ENCODE data around the gene MYOM1. TPM values are rescaled to one million over a fixed set of nuclear protein-coding genes. Genes with fewer than 3 reads are reported as not detected.

The MYOM1 gene
- total RNA-seq, 1 experiment from 2014 or later = 0.37 TPM

- no TSS peak for BruUV-seq (replicated peaks)
- H3K36me3 ChIP-seq (ENCODE audit: insufficient read depth, low read length, poor library complexity, severe bottlenecking) = no peaks in the 10 kb centered on the region
- H3K4me3 ChIP-seq (ENCODE audit: low read depth, low read length, poor library complexity, severe bottlenecking) = no peak overlapping the region
- no peaks in the 10 kb centered on the region for H3K27me3 ChIP-seq (replicated peaks; ENCODE audit: insufficient read depth, low read depth, low read length, poor library complexity)
- ChIA-PET CTCF (no interaction called here), POLR2A (ENCODE audit: low non-redundant PET) (no interaction called here)
- no peak for TF ChIP-seq CTCF (conservative IDR thresholded peaks at IDR 0.05; ENCODE audit: low read depth, low read length)
- TF ChIP-seq EZH2 (IDR thresholded peaks at IDR 0.05; ENCODE audit: borderline replicate concordance, low read depth, low read length, poor library complexity, severe bottlenecking) = no peak
- no peaks in the 10 kb centered on the region for H3K4me1 ChIP-seq (ENCODE audit: insufficient read depth, low read length, poor library complexity, severe bottlenecking)
- intact Hi-C loops (cut with micrococcal nuclease; ENCODE audit: unreplicated experiment) = no loop called here
- H3K27ac ChIP-seq (ENCODE audit: low read depth, low read length, poor library complexity, severe bottlenecking) = no peak overlapping the region
- H3K9me3 ChIP-seq (ENCODE audit: low read depth, low read length, poor library complexity, severe bottlenecking) = no peaks in the 10 kb centered on the region
- DNase-seq (ENCODE audit: low spot score) = no peak
Measured at GRCh38 chr18:3110034-3110752, 109.6 kb downstream of the MYOM1 start.

- H3K27ac ChIP-seq (ENCODE audit: low read depth, low read length, poor library complexity, severe bottlenecking) = no peak overlapping the region
- BruUV-seq (replicated peaks) = no TSS peak
- peaks cover 22% of the 10 kb centered on the region for H3K4me1 ChIP-seq (ENCODE audit: insufficient read depth, low read length, poor library complexity, severe bottlenecking)
- no peaks in the 10 kb centered on the region for H3K9me3 ChIP-seq (ENCODE audit: low read depth, low read length, poor library complexity, severe bottlenecking)
- intact Hi-C loops (cut with micrococcal nuclease; ENCODE audit: unreplicated experiment) = no loop called here
- ChIA-PET CTCF (no interaction called here), POLR2A (ENCODE audit: low non-redundant PET) (no interaction called here)
- no peaks in the 10 kb centered on the region for H3K36me3 ChIP-seq (ENCODE audit: insufficient read depth, low read length, poor library complexity, severe bottlenecking)
- no peak for DNase-seq (ENCODE audit: low spot score)
- TF ChIP-seq CTCF (conservative IDR thresholded peaks at IDR 0.05; ENCODE audit: low read depth, low read length) = no peak
- TF ChIP-seq EZH2 (IDR thresholded peaks at IDR 0.05; ENCODE audit: borderline replicate concordance, low read depth, low read length, poor library complexity, severe bottlenecking) = no peak
- H3K27me3 ChIP-seq (replicated peaks; ENCODE audit: insufficient read depth, low read depth, low read length, poor library complexity) = no peaks in the 10 kb centered on the region
- no peak overlapping the region for H3K4me3 ChIP-seq (ENCODE audit: low read depth, low read length, poor library complexity, severe bottlenecking)
Measured at GRCh38 chr18:3107740-3108151, 112.0 kb downstream of the MYOM1 start.

GRCh38 chr18:3104190-3105054, 115.3 kb downstream of the MYOM1 start:
- H3K36me3 ChIP-seq (ENCODE audit: insufficient read depth, low read length, poor library complexity, severe bottlenecking) = no peaks in the 10 kb centered on the region
- no peaks in the 10 kb centered on the region for H3K9me3 ChIP-seq (ENCODE audit: low read depth, low read length, poor library complexity, severe bottlenecking)
- H3K27ac ChIP-seq (ENCODE audit: low read depth, low read length, poor library complexity, severe bottlenecking) = peak overlapping the region; percentile 26
- TF ChIP-seq CTCF (conservative IDR thresholded peaks at IDR 0.05; ENCODE audit: low read depth, low read length) (no peak), EZH2 (IDR thresholded peaks at IDR 0.05; ENCODE audit: borderline replicate concordance, low read depth, low read length, poor library complexity, severe bottlenecking) (no peak)
- BruUV-seq (replicated peaks) = no TSS peak
- peak; percentile 62 for DNase-seq (ENCODE audit: low spot score)
- H3K4me1 ChIP-seq (ENCODE audit: insufficient read depth, low read length, poor library complexity, severe bottlenecking) = peaks cover 33% of the 10 kb centered on the region
- intact Hi-C loops (cut with micrococcal nuclease; ENCODE audit: unreplicated experiment) = no loop called here
- no peak overlapping the region for H3K4me3 ChIP-seq (ENCODE audit: low read depth, low read length, poor library complexity, severe bottlenecking)
- ChIA-PET POLR2A (ENCODE audit: low non-redundant PET) (no interaction called here), CTCF (interaction anchor here (0.6 kb wide), 1 partner anchor 52 kb away, joined by 4 read pairs; no protein-coding TSS in a partner anchor)
- H3K27me3 ChIP-seq (replicated peaks; ENCODE audit: insufficient read depth, low read depth, low read length, poor library complexity) = no peaks in the 10 kb centered on the region
